WTC11 (cell line): ENCODE results near the gene VWA5B1.

Experiments used
- ATF1 ChIP-seq: sonication (generic); formaldehyde crosslinking; IDR thresholded peaks from 2 replicates; pipeline ENCODE4 v1.8.1; 2023; ENCODE audit warnings: mild to moderate bottlenecking, moderate library complexity, missing genetic modification reagents
- FOXJ3 ChIP-seq: sonication (generic); formaldehyde crosslinking; IDR thresholded peaks from 2 replicates; pipeline ENCODE4 v1.9.0; 2021; ENCODE audit warnings: missing genetic modification reagents, mild to moderate bottlenecking, borderline replicate concordance
- JUN ChIP-seq: sonication (generic); formaldehyde crosslinking; IDR thresholded peaks from 2 replicates; pipeline ENCODE4 v1.8.0; 2023; ENCODE audit warnings: mild to moderate bottlenecking, missing genetic modification reagents
- MYBL2 ChIP-seq: sonication (generic); formaldehyde crosslinking; IDR thresholded peaks from 2 replicates; pipeline ENCODE4 v1.8.1; 2023; ENCODE audit warnings: mild to moderate bottlenecking, moderate library complexity, missing genetic modification reagents
- NFE2L1 ChIP-seq: sonication (generic); formaldehyde crosslinking; IDR thresholded peaks from 2 replicates; pipeline ENCODE4 v1.8.1; 2023; ENCODE audit warnings: missing genetic modification reagents
- RELA ChIP-seq: sonication (generic); formaldehyde crosslinking; IDR thresholded peaks from 2 replicates; pipeline ENCODE4 v1.8.1; 2022; ENCODE audit warnings: missing genetic modification reagents, mild to moderate bottlenecking, borderline replicate concordance
- SP1 ChIP-seq: sonication (generic); formaldehyde crosslinking; conservative IDR thresholded peaks from 2 replicates; pipeline ENCODE4 v1.8.1; 2022; ENCODE audit warnings: missing genetic modification reagents
- TEAD4 ChIP-seq: sonication (generic); formaldehyde crosslinking; IDR thresholded peaks from 2 replicates; pipeline ENCODE4 v1.8.0; 2022; ENCODE audit warnings: mild to moderate bottlenecking, missing genetic modification reagents
- TF ChIP-seq, protein P1 (sequence below): fragments of 200-600 bp; IDR thresholded peaks from 2 replicates; pipeline ENCODE4 v1.8.0; 2022; ENCODE audit warnings: antibody characterized with exemption
- TF ChIP-seq, protein P2 (sequence below): sonication (generic); formaldehyde crosslinking; conservative IDR thresholded peaks from 2 replicates; pipeline ENCODE4 v1.8.1; 2023; ENCODE audit warnings: mild to moderate bottlenecking, low read depth, missing genetic modification reagents, moderate library complexity
- TF ChIP-seq, protein P3 (sequence below): sonication (generic); formaldehyde crosslinking; IDR thresholded peaks from 2 replicates; pipeline ENCODE4 v1.8.1; 2023; ENCODE audit warnings: mild to moderate bottlenecking, missing genetic modification reagents, moderate library complexity
- TF ChIP-seq, protein P4 (sequence below): sonication (generic); formaldehyde crosslinking; IDR thresholded peaks from 2 replicates; pipeline ENCODE4 v1.8.0; 2023; ENCODE audit warnings: missing genetic modification reagents, mild to moderate bottlenecking, borderline replicate concordance
- TF ChIP-seq, protein P5 (sequence below): sonication (generic); formaldehyde crosslinking; IDR thresholded peaks from 2 replicates; pipeline ENCODE4 v1.8.1; 2023; ENCODE audit warnings: mild to moderate bottlenecking, moderate library complexity, missing genetic modification reagents

DNA sequence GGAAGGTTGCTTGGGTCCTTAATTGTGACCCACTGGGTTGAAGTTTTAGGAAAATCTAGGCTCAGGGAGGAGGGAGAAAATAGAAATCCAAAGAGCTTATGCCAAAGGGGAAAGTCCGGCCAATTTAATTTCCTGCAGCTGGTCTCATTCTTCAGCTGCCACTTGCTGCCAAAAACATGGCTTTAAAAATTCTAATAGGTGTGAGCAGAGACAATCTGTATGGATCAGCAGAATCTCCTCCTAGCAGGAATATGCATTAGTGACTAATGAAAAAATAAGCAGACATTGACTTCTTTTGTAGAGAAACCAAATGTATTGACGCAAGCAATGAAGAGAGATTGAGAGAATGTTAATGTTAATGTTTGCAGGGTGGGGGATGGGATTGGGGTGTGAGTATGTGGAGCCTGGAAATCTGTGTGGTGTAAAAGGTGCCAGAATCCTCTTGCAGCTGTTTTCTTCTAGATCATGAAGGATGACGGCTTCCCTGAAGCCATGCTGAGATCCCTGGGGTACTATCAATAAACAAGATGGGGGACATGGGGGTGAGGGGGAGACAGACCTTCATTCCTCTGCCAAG is 35.3 kb downstream of the VWA5B1 start:
- TF ChIP-seq, protein P1, sequence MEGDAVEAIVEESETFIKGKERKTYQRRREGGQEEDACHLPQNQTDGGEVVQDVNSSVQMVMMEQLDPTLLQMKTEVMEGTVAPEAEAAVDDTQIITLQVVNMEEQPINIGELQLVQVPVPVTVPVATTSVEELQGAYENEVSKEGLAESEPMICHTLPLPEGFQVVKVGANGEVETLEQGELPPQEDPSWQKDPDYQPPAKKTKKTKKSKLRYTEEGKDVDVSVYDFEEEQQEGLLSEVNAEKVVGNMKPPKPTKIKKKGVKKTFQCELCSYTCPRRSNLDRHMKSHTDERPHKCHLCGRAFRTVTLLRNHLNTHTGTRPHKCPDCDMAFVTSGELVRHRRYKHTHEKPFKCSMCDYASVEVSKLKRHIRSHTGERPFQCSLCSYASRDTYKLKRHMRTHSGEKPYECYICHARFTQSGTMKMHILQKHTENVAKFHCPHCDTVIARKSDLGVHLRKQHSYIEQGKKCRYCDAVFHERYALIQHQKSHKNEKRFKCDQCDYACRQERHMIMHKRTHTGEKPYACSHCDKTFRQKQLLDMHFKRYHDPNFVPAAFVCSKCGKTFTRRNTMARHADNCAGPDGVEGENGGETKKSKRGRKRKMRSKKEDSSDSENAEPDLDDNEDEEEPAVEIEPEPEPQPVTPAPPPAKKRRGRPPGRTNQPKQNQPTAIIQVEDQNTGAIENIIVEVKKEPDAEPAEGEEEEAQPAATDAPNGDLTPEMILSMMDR, result no peak
- no peak for TF ChIP-seq MYBL2 (CRISPR knock-in tag)
- TF ChIP-seq, protein P2, sequence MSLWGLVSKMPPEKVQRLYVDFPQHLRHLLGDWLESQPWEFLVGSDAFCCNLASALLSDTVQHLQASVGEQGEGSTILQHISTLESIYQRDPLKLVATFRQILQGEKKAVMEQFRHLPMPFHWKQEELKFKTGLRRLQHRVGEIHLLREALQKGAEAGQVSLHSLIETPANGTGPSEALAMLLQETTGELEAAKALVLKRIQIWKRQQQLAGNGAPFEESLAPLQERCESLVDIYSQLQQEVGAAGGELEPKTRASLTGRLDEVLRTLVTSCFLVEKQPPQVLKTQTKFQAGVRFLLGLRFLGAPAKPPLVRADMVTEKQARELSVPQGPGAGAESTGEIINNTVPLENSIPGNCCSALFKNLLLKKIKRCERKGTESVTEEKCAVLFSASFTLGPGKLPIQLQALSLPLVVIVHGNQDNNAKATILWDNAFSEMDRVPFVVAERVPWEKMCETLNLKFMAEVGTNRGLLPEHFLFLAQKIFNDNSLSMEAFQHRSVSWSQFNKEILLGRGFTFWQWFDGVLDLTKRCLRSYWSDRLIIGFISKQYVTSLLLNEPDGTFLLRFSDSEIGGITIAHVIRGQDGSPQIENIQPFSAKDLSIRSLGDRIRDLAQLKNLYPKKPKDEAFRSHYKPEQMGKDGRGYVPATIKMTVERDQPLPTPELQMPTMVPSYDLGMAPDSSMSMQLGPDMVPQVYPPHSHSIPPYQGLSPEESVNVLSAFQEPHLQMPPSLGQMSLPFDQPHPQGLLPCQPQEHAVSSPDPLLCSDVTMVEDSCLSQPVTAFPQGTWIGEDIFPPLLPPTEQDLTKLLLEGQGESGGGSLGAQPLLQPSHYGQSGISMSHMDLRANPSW, result no peak
- TF ChIP-seq, protein P3, sequence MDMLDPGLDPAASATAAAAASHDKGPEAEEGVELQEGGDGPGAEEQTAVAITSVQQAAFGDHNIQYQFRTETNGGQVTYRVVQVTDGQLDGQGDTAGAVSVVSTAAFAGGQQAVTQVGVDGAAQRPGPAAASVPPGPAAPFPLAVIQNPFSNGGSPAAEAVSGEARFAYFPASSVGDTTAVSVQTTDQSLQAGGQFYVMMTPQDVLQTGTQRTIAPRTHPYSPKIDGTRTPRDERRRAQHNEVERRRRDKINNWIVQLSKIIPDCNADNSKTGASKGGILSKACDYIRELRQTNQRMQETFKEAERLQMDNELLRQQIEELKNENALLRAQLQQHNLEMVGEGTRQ, result no peak
- TF ChIP-seq SP1 (CRISPR knock-in tag), result no peak
- TF ChIP-seq NFE2L1 (CRISPR knock-in tag), result no peak
- no peak for TF ChIP-seq FOXJ3 (CRISPR knock-in tag)
- TF ChIP-seq, protein P4, sequence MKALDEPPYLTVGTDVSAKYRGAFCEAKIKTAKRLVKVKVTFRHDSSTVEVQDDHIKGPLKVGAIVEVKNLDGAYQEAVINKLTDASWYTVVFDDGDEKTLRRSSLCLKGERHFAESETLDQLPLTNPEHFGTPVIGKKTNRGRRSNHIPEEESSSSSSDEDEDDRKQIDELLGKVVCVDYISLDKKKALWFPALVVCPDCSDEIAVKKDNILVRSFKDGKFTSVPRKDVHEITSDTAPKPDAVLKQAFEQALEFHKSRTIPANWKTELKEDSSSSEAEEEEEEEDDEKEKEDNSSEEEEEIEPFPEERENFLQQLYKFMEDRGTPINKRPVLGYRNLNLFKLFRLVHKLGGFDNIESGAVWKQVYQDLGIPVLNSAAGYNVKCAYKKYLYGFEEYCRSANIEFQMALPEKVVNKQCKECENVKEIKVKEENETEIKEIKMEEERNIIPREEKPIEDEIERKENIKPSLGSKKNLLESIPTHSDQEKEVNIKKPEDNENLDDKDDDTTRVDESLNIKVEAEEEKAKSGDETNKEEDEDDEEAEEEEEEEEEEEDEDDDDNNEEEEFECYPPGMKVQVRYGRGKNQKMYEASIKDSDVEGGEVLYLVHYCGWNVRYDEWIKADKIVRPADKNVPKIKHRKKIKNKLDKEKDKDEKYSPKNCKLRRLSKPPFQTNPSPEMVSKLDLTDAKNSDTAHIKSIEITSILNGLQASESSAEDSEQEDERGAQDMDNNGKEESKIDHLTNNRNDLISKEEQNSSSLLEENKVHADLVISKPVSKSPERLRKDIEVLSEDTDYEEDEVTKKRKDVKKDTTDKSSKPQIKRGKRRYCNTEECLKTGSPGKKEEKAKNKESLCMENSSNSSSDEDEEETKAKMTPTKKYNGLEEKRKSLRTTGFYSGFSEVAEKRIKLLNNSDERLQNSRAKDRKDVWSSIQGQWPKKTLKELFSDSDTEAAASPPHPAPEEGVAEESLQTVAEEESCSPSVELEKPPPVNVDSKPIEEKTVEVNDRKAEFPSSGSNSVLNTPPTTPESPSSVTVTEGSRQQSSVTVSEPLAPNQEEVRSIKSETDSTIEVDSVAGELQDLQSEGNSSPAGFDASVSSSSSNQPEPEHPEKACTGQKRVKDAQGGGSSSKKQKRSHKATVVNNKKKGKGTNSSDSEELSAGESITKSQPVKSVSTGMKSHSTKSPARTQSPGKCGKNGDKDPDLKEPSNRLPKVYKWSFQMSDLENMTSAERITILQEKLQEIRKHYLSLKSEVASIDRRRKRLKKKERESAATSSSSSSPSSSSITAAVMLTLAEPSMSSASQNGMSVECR (CRISPR knock-in tag), result no peak
- TF ChIP-seq JUN, result no peak
- TF ChIP-seq, protein P5, sequence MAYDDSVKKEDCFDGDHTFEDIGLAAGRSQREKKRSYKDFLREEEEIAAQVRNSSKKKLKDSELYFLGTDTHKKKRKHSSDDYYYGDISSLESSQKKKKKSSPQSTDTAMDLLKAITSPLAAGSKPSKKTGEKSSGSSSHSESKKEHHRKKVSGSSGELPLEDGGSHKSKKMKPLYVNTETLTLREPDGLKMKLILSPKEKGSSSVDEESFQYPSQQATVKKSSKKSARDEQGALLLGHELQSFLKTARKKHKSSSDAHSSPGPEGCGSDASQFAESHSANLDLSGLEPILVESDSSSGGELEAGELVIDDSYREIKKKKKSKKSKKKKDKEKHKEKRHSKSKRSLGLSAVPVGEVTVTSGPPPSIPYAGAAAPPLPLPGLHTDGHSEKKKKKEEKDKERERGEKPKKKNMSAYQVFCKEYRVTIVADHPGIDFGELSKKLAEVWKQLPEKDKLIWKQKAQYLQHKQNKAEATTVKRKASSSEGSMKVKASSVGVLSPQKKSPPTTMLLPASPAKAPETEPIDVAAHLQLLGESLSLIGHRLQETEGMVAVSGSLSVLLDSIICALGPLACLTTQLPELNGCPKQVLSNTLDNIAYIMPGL (CRISPR knock-in tag), result no peak
- no peak for TF ChIP-seq ATF1 (CRISPR knock-in tag)
- TF ChIP-seq TEAD4 (CRISPR knock-in tag), result no peak
- no peak for TF ChIP-seq RELA (CRISPR knock-in tag)
